AG04449 (cell line): ENCODE measurements around the gene SKAP1.

Source experiments
- CTCF ChIA-PET: fragments of 350-600 bp; formaldehyde crosslinking; extraction: SDS; loops from one replicate; lab custom pipeline; 2021; ENCODE audit warnings: antibody characterized with exemption; lab: Yijun Ruan, JAX
- POLR2A ChIA-PET: fragments of 400-600, 350-600 bp; formaldehyde crosslinking; extraction: SDS; loops from one replicate; lab custom pipeline; 2020; ENCODE audit warnings: antibody characterized with exemption, inconsistent platforms; lab: Yijun Ruan, JAX
- DNase-seq: peaks from one replicate; pipeline ENCODE4 v3.0.0-alpha.2; 2010; ENCODE audit warnings: low read depth, low spot score
- H3K4me3 ChIP-seq: 2 replicates; pipeline ENCODE4 v1.5.1; 2011; ENCODE audit warnings: low read depth, mild to moderate bottlenecking, control low read depth, low read length
- CTCF ChIP-seq: IDR thresholded peaks from one replicate; pipeline ENCODE4 v1.5.1; 2011; ENCODE audit warnings: mild to moderate bottlenecking, moderate library complexity, low read length, control low read depth, inconsistent platforms; ENCODE audit not compliant: insufficient read depth; ENCODE audit errors: missing control alignments

Gene SKAP1

GRCh38 chr17:48128400-48128799 is 301.6 kb downstream of the SKAP1 start:
- CTCF ChIA-PET = interaction anchor here (1.0 to 8.5 kb wide), 8 partner anchors 11 to 150 kb away, joined by 3 to 112 read pairs (median 10); partner anchors contain the start of gene SNX11
- H3K4me3 ChIP-seq = no peak overlapping the region
- POLR2A ChIA-PET = no interaction called here

GRCh38 chr17:48127371-48128051 is 302.5 kb downstream of the SKAP1 start:
- TF ChIP-seq CTCF = no peak
- ChIA-PET CTCF (interaction anchor here (0.9 to 7.0 kb wide), 5 partner anchors 19 to 155 kb away, joined by 3 to 60 read pairs (median 4); no protein-coding TSS in a partner anchor), POLR2A (no interaction called here)
- H3K4me3 ChIP-seq = no peak overlapping the region
- DNase-seq = no peak

More at GRCh38 chr17:48128400-48128799, 301.6 kb downstream of the SKAP1 start:
- no peak for TF ChIP-seq CTCF
- no peak for DNase-seq

GRCh38 chr17:48126532-48126850 is 303.5 kb downstream of the SKAP1 start:
- H3K4me3 ChIP-seq = no peak overlapping the region
- DNase-seq = no peak
- TF ChIP-seq CTCF = no peak
- CTCF ChIA-PET = interaction anchor here (0.8 to 7.0 kb wide), 9 partner anchors 9 to 101 kb away, joined by 3 to 60 read pairs (median 6); no protein-coding TSS in a partner anchor
- POLR2A ChIA-PET = no interaction called here

- no peak for TF ChIP-seq CTCF
- ChIA-PET CTCF (interaction anchor here (0.8 to 2.7 kb wide), 9 partner anchors 10 to 101 kb away, joined by 3 to 10 read pairs (median 6); no protein-coding TSS in a partner anchor), POLR2A (no interaction called here)
- no peak for DNase-seq
- H3K4me3 ChIP-seq = no peak overlapping the region
Observed at GRCh38 chr17:48125829-48126531, 304.0 kb downstream of the SKAP1 start.

GRCh38 chr17:48123776-48124388 is 306.1 kb downstream of the SKAP1 start:
- CTCF ChIA-PET = interaction anchor here (0.7 to 2.3 kb wide), 12 partner anchors 9 to 283 kb away, joined by 3 to 14 read pairs (median 4); partner anchors contain the start of gene SCRN2

More at GRCh38 chr17:48123776-48124388, 306.1 kb downstream of the SKAP1 start:
- TF ChIP-seq CTCF = no peak
- H3K4me3 ChIP-seq = no peak overlapping the region
- DNase-seq = no peak
- POLR2A ChIA-PET = interaction anchor here (1.2 kb wide), 1 partner anchor 99 kb away, joined by 3 read pairs; no protein-coding TSS in a partner anchor
